GM18951 (cell line): ENCODE measurements around the gene ACVR1C.
"Not testable (repeated sequence)": the region's sequence is repeated elsewhere in the genome, so short reads cannot be mapped to it uniquely, and the experiment has no call there.

Source experiments
- POLR2A ChIP-seq: IDR thresholded peaks from 4 replicates; pipeline ENCODE4 v1.6.1; 2011; ENCODE audit warnings: mild to moderate bottlenecking; ENCODE audit not compliant: insufficient read length, insufficient read depth; ENCODE audit errors: extremely low read depth
- in situ Hi-C: fragments of 300-500 bp; cut with MboI; formaldehyde crosslinking; loops from one replicate; pipeline ENCODE4 v1.12.0; 2022; ENCODE audit warnings: low sequenced_read_pairs, mixed read lengths, inconsistent platforms; ENCODE audit not compliant: unreplicated experiment

The ACVR1C gene

GRCh38 chr2:157603198-157603597, 25.5 kb downstream of the ACVR1C start:
- no peak for TF ChIP-seq POLR2A
- in situ Hi-C loops: loop anchor here (10.0 kb wide), 1 partner anchor 118 kb away; no protein-coding TSS in a partner anchor

- in situ Hi-C loops: loop anchor here (10.0 kb wide), 1 partner anchor 117 kb away; no protein-coding TSS in a partner anchor
Measured at GRCh38 chr2:157601807-157602206, 26.9 kb downstream of the ACVR1C start.

GRCh38 chr2:157596992-157597681, 31.5 kb downstream of the ACVR1C start:
- no peak for TF ChIP-seq POLR2A
- in situ Hi-C loops: loop anchor here (25.0 kb wide), 1 partner anchor 285 kb away; no protein-coding TSS in a partner anchor

More at GRCh38 chr2:157601807-157602206, 26.9 kb downstream of the ACVR1C start:
- TF ChIP-seq POLR2A: no peak

GRCh38 chr2:157593411-157593810, 35.3 kb downstream of the ACVR1C start:
- in situ Hi-C loops: loop anchor here (25.0 kb wide), 1 partner anchor 281 kb away; no protein-coding TSS in a partner anchor

GRCh38 chr2:157592948-157593347, 35.7 kb downstream of the ACVR1C start:
- TF ChIP-seq POLR2A: no peak
- in situ Hi-C loops: loop anchor here (25.0 kb wide), 1 partner anchor 281 kb away; no protein-coding TSS in a partner anchor

More at GRCh38 chr2:157593411-157593810, 35.3 kb downstream of the ACVR1C start:
- no peak for TF ChIP-seq POLR2A

GRCh38 chr2:157592374-157592773, 36.3 kb downstream of the ACVR1C start:
- in situ Hi-C loops: loop anchor here (25.0 kb wide), 1 partner anchor 280 kb away; no protein-coding TSS in a partner anchor
- no peak for TF ChIP-seq POLR2A

GRCh38 chr2:157587576-157587975, 41.1 kb downstream of the ACVR1C start:
- TF ChIP-seq POLR2A: no peak
- in situ Hi-C loops: loop anchor here (25.0 kb wide), 1 partner anchor 275 kb away; no protein-coding TSS in a partner anchor

GRCh38 chr2:157574165-157574564, 54.5 kb downstream of the ACVR1C start:
- in situ Hi-C loops: no loop called here

GRCh38 chr2:157572725-157573124, 55.9 kb downstream of the ACVR1C start:
- TF ChIP-seq POLR2A: no peak
- in situ Hi-C loops: no loop called here

More at GRCh38 chr2:157574165-157574564, 54.5 kb downstream of the ACVR1C start:
- TF ChIP-seq POLR2A: no peak

GRCh38 chr2:157566623-157567022, 62.0 kb downstream of the ACVR1C start:
- in situ Hi-C loops: not testable (repeated sequence)

GRCh38 chr2:157566113-157566512, 62.6 kb downstream of the ACVR1C start:
- in situ Hi-C loops: not testable (repeated sequence)

- no peak for TF ChIP-seq POLR2A
- in situ Hi-C loops: no loop called here
Measured at GRCh38 chr2:157565550-157565949, 63.1 kb downstream of the ACVR1C start.

GRCh38 chr2:157559890-157560289, 68.8 kb downstream of the ACVR1C start:
- in situ Hi-C loops: no loop called here
- TF ChIP-seq POLR2A: no peak

GRCh38 chr2:157559461-157559860, 69.2 kb downstream of the ACVR1C start:
- in situ Hi-C loops: no loop called here
- no peak for TF ChIP-seq POLR2A
